Tibial nerve (tissue), 4 donors: Measurements from ENCODE around the gene SH3BGR. TPM values are rescaled to one million over a fixed set of nuclear protein-coding genes. Genes with fewer than 3 reads are reported as not detected.

ENCODE experiments used
- DNase-seq, 2 donors: peaks; one replicate each; pipeline ENCODE4 v3.0.0-alpha.2; 2019; ENCODE audit warnings: low spot score in 2 of 2
- H3K27ac ChIP-seq, 4 donors: fragments of 200-600 bp; sonication (generic) in 3 of 4; one replicate each; pipeline ENCODE4 v1.5.1; 2017 to 2019; ENCODE audit warnings: mild to moderate bottlenecking in 1 of 4
- H3K27me3 ChIP-seq, 2 donors: fragments of 200-600 bp; sonication (generic) in 1 of 2; one replicate each; pipeline versions ENCODE4 v1.5.1 to v1.6.0; 2017 to 2019
- H3K36me3 ChIP-seq, 3 donors: fragments of 200-600 bp; sonication (generic); one replicate each; pipeline ENCODE4 v1.5.1; 2018 to 2019
- H3K4me1 ChIP-seq, 4 donors: fragments of 200-600 bp; sonication (generic) in 3 of 4; one replicate each; pipeline ENCODE4 v1.5.1; 2017 to 2019
- H3K4me3 ChIP-seq, 4 donors: fragments of 200-600 bp; sonication (generic) in 3 of 4; one replicate each; pipeline ENCODE4 v1.5.1; 2017 to 2019; ENCODE audit warnings: mild to moderate bottlenecking in 1 of 4, moderate library complexity in 1 of 4
- H3K9me3 ChIP-seq, 4 donors: fragments of 200-600 bp; sonication (generic) in 3 of 4; one replicate each; pipeline ENCODE4 v1.5.1; 2017 to 2019
- CTCF ChIP-seq, 5 experiments: fragments of 200-600 bp in 3 of 5; fragments of 450-650 bp in 2 of 5; sonication (generic) in 3 of 5; IDR thresholded peaks; one replicate each; pipeline ENCODE4 v1.5.1; 2016 to 2019; ENCODE audit warnings: antibody characterized with exemption in 5 of 5, mild to moderate bottlenecking in 3 of 5, moderate library complexity in 2 of 5
- EP300 ChIP-seq, 2 donors: sonication (generic); formaldehyde crosslinking; IDR thresholded peaks; one replicate each; pipeline ENCODE4 v1.6.1; 2017; ENCODE audit warnings: antibody characterized with exemption in 2 of 2, mild to moderate bottlenecking in 1 of 2
- POLR2A ChIP-seq, 2 donors: fragments of 450-650 bp; IDR thresholded peaks; one replicate each; pipeline ENCODE4 v1.6.1; 2017; ENCODE audit warnings: antibody characterized with exemption in 2 of 2, mild to moderate bottlenecking in 2 of 2, moderate library complexity in 2 of 2
- WGBS, 2 donors: methylation state at CpG; one replicate each; pipeline ENCODE4 v1.1.5; 2018; 5-methylcytosine and 5-hydroxymethylcytosine counted together
- total RNA-seq, 4 donors: library from RNA; depleted of rRNA; stranded (reverse); fragments of >200 nt; gene quantifications; one replicate each; pipeline ENCODE4 v1.1.0, GENCODE V29; 2016

The SH3BGR gene
- total RNA-seq, 4 donors from 2014 or later: 2.4 to 9.6 (median 4.4) TPM

- TF ChIP-seq EP300 (IDR thresholded peaks at IDR 0.05): no peak
- no peak for TF ChIP-seq POLR2A (IDR thresholded peaks at IDR 0.05)
- no peak for TF ChIP-seq CTCF (IDR thresholded peaks at IDR 0.05)
- H3K4me3 ChIP-seq: no peak overlapping the region
- WGBS, 2 donors: 44% methylated on average over 4 of the region's 4 CpGs
- peaks cover 0 to 10% (median 0%) of the 10 kb centered on the region in 3 donors for H3K36me3 ChIP-seq
- no peak overlapping the region for H3K27ac ChIP-seq
- H3K27me3 ChIP-seq: no peaks in the 10 kb centered on the region
- no peak for DNase-seq
- no peaks in the 10 kb centered on the region for H3K9me3 ChIP-seq
- no peaks in the 10 kb centered on the region for H3K4me1 ChIP-seq
Measured at GRCh38 chr21:39430457-39430856, 21.3 kb upstream of the SH3BGR start.

GRCh38 chr21:39430954-39431353 lies 20.8 kb upstream of the SH3BGR start:
- Histone ChIP-seq H3K4me1 (no peaks in the 10 kb centered on the region), H3K36me3 (peaks cover 0 to 5% (median 0%) of the 10 kb centered on the region in 3 donors), H3K27me3 (no peaks in the 10 kb centered on the region), H3K27ac (no peak overlapping the region), H3K4me3 (no peak overlapping the region), H3K9me3 (no peaks in the 10 kb centered on the region)
- 79 to 92% methylated on average over 2 of the region's 2 CpGs for WGBS, 2 donors
- DNase-seq: no peak
- TF ChIP-seq CTCF (IDR thresholded peaks at IDR 0.05) (no peak), POLR2A (IDR thresholded peaks at IDR 0.05) (no peak), EP300 (IDR thresholded peaks at IDR 0.05) (no peak)

GRCh38 chr21:39434950-39435349 lies 16.8 kb upstream of the SH3BGR start:
- WGBS, 2 donors: 62% methylated on average over 4 of the region's 4 CpGs
- no peak overlapping the region for H3K27ac ChIP-seq
- TF ChIP-seq CTCF (IDR thresholded peaks at IDR 0.05) (no peak), EP300 (IDR thresholded peaks at IDR 0.05) (no peak), POLR2A (IDR thresholded peaks at IDR 0.05) (no peak)

GRCh38 chr21:39439232-39439631 lies 12.5 kb upstream of the SH3BGR start:
- Histone ChIP-seq H3K9me3 (no peaks in the 10 kb centered on the region), H3K27ac (no peak overlapping the region), H3K36me3 (no peaks in the 10 kb centered on the region), H3K27me3 (no peaks in the 10 kb centered on the region), H3K4me1 (peaks cover 0 to 4% (median 0%) of the 10 kb centered on the region in 4 donors), H3K4me3 (no peak overlapping the region)
- TF ChIP-seq EP300 (IDR thresholded peaks at IDR 0.05) (no peak), CTCF (IDR thresholded peaks at IDR 0.05) (no peak), POLR2A (IDR thresholded peaks at IDR 0.05) (no peak)
- no peak for DNase-seq
- WGBS, 2 donors: 40 to 57% methylated on average over 1 of the region's 1 CpG

More at GRCh38 chr21:39434950-39435349, 16.8 kb upstream of the SH3BGR start:
- H3K9me3 ChIP-seq: no peaks in the 10 kb centered on the region
- H3K4me1 ChIP-seq: no peaks in the 10 kb centered on the region
- H3K27me3 ChIP-seq: no peaks in the 10 kb centered on the region
- DNase-seq: no peak
- no peak overlapping the region for H3K4me3 ChIP-seq
- no peaks in the 10 kb centered on the region for H3K36me3 ChIP-seq

GRCh38 chr21:39441502-39442475 lies 10.0 kb upstream of the SH3BGR start:
- TF ChIP-seq CTCF (IDR thresholded peaks at IDR 0.05): peak; percentile 20 to 67 (median 49)
- no peak for TF ChIP-seq EP300 (IDR thresholded peaks at IDR 0.05)

More at GRCh38 chr21:39441502-39442475, 10.0 kb upstream of the SH3BGR start:
- no peak for DNase-seq
- Histone ChIP-seq H3K27me3 (no peaks in the 10 kb centered on the region), H3K36me3 (no peaks in the 10 kb centered on the region), H3K4me1 (peaks cover 0 to 19% (median 4%) of the 10 kb centered on the region in 4 donors), H3K4me3 (no peak overlapping the region), H3K9me3 (no peaks in the 10 kb centered on the region), H3K27ac (no peak overlapping the region)
- WGBS, 2 donors: 42 to 44% methylated on average over 13 of the region's 13 CpGs
